HepG2 (cell line): ENCODE measurements around the gene ZNF618. TPM values are rescaled to one million over a fixed set of nuclear protein-coding genes. Genes with fewer than 3 reads are reported as not detected.
A peak's percentile ranks its signal among the peaks of the same experiment; 100 is the strongest.

Experiments used
- ADNP ChIP-seq: sonication (generic); formaldehyde crosslinking; IDR thresholded peaks from 2 replicates; pipeline ENCODE4 v1.4.0; 2020; ENCODE audit warnings: missing genetic modification reagents
- AKAP8 ChIP-seq: sonication (generic); formaldehyde crosslinking; IDR thresholded peaks from 2 replicates; pipeline ENCODE4 v1.5.1; 2020; ENCODE audit warnings: mild to moderate bottlenecking, missing genetic modification reagents
- CBX1 ChIP-seq: IDR thresholded peaks from one replicate; pipeline ENCODE4 v1.6.1; 2016; ENCODE audit warnings: antibody characterized with exemption, low read depth
- CBX5 ChIP-seq: sonication (generic); formaldehyde crosslinking; IDR thresholded peaks from 2 replicates; pipeline ENCODE4 v1.4.0; 2020; ENCODE audit warnings: missing genetic modification reagents, borderline replicate concordance
- ETV6 ChIP-seq: sonication (generic); formaldehyde crosslinking; conservative IDR thresholded peaks from 2 replicates; pipeline ENCODE4 v1.4.0; 2020; ENCODE audit warnings: missing genetic modification reagents
- GPN1 ChIP-seq: sonication (generic); formaldehyde crosslinking; IDR thresholded peaks from 2 replicates; pipeline ENCODE4 v1.5.1; 2020; ENCODE audit warnings: missing genetic modification reagents, borderline replicate concordance
- HOXD1 ChIP-seq: sonication (generic); formaldehyde crosslinking; IDR thresholded peaks from 2 replicates; pipeline ENCODE4 v1.5.0; 2020; ENCODE audit warnings: missing genetic modification reagents
- NBN ChIP-seq: fragments of 450-650 bp; conservative IDR thresholded peaks from 2 replicates; pipeline ENCODE4 v1.6.1; 2017
- NR1H2 ChIP-seq: sonication (generic); formaldehyde crosslinking; IDR thresholded peaks from 2 replicates; pipeline ENCODE4 v1.8.1; 2022; ENCODE audit warnings: low read depth, missing genetic modification reagents, borderline replicate concordance
- RARG ChIP-seq: sonication (generic); formaldehyde crosslinking; IDR thresholded peaks from 2 replicates; pipeline ENCODE4 v1.4.0; 2020; ENCODE audit warnings: low read depth, mild to moderate bottlenecking, missing genetic modification reagents
- RORA ChIP-seq: sonication (generic); formaldehyde crosslinking; IDR thresholded peaks from 2 replicates; pipeline ENCODE4 v1.5.0; 2020; ENCODE audit warnings: mild to moderate bottlenecking, missing genetic modification reagents, moderate library complexity
- ZBTB8A ChIP-seq: sonication (generic); formaldehyde crosslinking; IDR thresholded peaks from 2 replicates; pipeline ENCODE4 v1.4.0; 2020; ENCODE audit warnings: mild to moderate bottlenecking, low read depth, missing genetic modification reagents, borderline replicate concordance
- ZNF468 ChIP-seq: sonication (generic); formaldehyde crosslinking; IDR thresholded peaks from 2 replicates; pipeline ENCODE4 v1.8.0; 2022; ENCODE audit warnings: mild to moderate bottlenecking, moderate library complexity, missing genetic modification reagents
- ZNF607 ChIP-seq: sonication (generic); formaldehyde crosslinking; IDR thresholded peaks from 2 replicates; pipeline ENCODE4 v1.5.1; 2020; ENCODE audit warnings: missing genetic modification reagents, mild to moderate bottlenecking, borderline replicate concordance
- ZNF670 ChIP-seq: sonication (generic); formaldehyde crosslinking; IDR thresholded peaks from 2 replicates; pipeline ENCODE4 v1.8.0; 2022; ENCODE audit warnings: mild to moderate bottlenecking, missing genetic modification reagents, borderline replicate concordance
- ZNF747 ChIP-seq: sonication (generic); formaldehyde crosslinking; IDR thresholded peaks from 2 replicates; pipeline ENCODE4 v1.8.1; 2023; ENCODE audit warnings: missing genetic modification reagents, mild to moderate bottlenecking, borderline replicate concordance
- ZSCAN29 ChIP-seq: sonication (generic); formaldehyde crosslinking; conservative IDR thresholded peaks from 2 replicates; pipeline ENCODE4 v1.4.0; 2020; ENCODE audit warnings: mild to moderate bottlenecking, missing genetic modification reagents
- polyA plus RNA-seq, 8 experiments: library from polyadenylated mRNA; depleted of rRNA in 3 of 8; stranded (reverse) in 7 of 8; unstranded in 1 of 8; fragments of >200 nt; fragmentation: Illumina TruSeq in 4 of 8; extraction: Trizol in 4 of 8; gene quantifications; 2 replicates each; pipeline versions ENCODE4 v1.2.1 to v1.2.3, GENCODE V29; 2011 to 2016; ENCODE audit warnings: low read depth in 4 of 8, missing spikeins in 1 of 8, mixed read lengths in 1 of 8; ENCODE audit not compliant: insufficient read depth in 1 of 8
- total RNA-seq, 5 experiments: library from RNA; depleted of rRNA; stranded (reverse); fragments of >200 nt; fragmentation: Illumina TruSeq; extraction: Trizol; gene quantifications; 2 replicates each; pipeline ENCODE4 v1.2.3, GENCODE V29; 2016; ENCODE audit warnings: low read depth in 1 of 5
- TF ChIP-seq, protein P1 (sequence below): sonication (generic); formaldehyde crosslinking; IDR thresholded peaks from 2 replicates; pipeline ENCODE4 v1.4.0; 2020; ENCODE audit warnings: missing genetic modification reagents, borderline replicate concordance
- TF ChIP-seq, protein P2 (sequence below): sonication (generic); formaldehyde crosslinking; IDR thresholded peaks from 2 replicates; pipeline ENCODE4 v1.4.0; 2020; ENCODE audit warnings: missing genetic modification reagents
- TF ChIP-seq, protein P3 (sequence below): sonication (generic); formaldehyde crosslinking; IDR thresholded peaks from 2 replicates; pipeline ENCODE4 v1.9.0; 2021; ENCODE audit warnings: missing genetic modification reagents, borderline replicate concordance
- TF ChIP-seq, protein P4 (sequence below): sonication (generic); formaldehyde crosslinking; IDR thresholded peaks from 2 replicates; pipeline ENCODE4 v1.4.0; 2020; ENCODE audit warnings: missing genetic modification reagents

ZNF618 gene
- total and polyA plus RNA-seq, 2 of the 13 experiments (the other 11 are each of a cell fraction or from before 2014, with no cell fraction given), result 0.07 TPM

DNA sequence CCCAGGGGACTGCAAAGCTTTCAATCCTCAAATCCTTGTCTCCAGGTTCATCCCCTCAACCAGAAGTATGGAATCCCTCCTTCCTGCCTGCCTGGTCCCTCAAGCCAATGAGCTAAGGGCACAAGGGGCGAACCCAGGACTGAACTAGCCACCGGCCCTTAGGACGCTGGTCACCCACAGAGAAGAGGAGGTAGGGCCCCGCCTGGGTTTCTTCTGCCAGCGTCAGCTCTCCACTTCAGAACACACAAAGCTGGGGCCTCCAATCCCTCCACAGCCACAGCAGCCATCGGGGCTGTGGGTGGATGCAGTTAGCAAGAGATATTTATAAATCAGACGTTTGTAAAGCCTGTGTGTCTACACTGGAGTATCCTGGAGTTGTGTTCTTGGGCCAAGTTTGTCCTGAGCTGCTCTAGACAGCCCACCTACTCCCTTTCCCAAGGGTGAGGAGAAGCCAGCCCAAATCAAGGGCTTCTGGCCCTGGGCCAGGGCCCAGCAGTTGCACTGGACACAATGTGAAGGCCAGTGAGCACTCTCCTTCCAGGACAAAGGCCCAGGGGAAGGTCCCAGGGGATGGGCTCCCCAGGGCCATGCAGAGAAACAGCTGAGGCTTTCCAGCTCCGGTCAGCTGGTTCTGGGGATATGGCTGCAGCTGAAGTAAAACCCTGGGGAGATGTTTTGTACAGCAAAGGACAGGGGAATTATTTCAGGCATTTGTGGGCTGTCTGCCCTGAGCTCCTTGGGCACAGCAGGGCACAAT is 183.1 kb downstream of the ZNF618 start (continued):
- TF ChIP-seq, protein P1, sequence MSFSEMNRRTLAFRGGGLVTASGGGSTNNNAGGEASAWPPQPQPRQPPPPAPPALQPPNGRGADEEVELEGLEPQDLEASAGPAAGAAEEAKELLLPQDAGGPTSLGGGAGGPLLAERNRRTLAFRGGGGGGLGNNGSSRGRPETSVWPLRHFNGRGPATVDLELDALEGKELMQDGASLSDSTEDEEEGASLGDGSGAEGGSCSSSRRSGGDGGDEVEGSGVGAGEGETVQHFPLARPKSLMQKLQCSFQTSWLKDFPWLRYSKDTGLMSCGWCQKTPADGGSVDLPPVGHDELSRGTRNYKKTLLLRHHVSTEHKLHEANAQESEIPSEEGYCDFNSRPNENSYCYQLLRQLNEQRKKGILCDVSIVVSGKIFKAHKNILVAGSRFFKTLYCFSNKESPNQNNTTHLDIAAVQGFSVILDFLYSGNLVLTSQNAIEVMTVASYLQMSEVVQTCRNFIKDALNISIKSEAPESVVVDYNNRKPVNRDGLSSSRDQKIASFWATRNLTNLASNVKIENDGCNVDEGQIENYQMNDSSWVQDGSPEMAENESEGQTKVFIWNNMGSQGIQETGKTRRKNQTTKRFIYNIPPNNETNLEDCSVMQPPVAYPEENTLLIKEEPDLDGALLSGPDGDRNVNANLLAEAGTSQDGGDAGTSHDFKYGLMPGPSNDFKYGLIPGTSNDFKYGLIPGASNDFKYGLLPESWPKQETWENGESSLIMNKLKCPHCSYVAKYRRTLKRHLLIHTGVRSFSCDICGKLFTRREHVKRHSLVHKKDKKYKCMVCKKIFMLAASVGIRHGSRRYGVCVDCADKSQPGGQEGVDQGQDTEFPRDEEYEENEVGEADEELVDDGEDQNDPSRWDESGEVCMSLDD (CRISPR knock-in tag), result peak; percentile 18; the same call in 1 of the 2 replicates
- TF ChIP-seq GPN1 (CRISPR knock-in tag) (no peak), ETV6 (0 out of 2 replicates have a peak, but pooled peaks have one; percentile 29), NBN (no peak), ZBTB8A (CRISPR knock-in tag) (no peak), ZSCAN29 (CRISPR knock-in tag) (0 out of 2 replicates have a peak, but pooled peaks have one; percentile 53), ZNF670 (0 out of 2 replicates have a peak, but pooled peaks have one; percentile 60), CBX1 (no peak), RARG (CRISPR knock-in tag) (no peak), ZNF747 (CRISPR knock-in tag) (peak; percentile 39; the same call in 1 of the 2 replicates), CBX5 (CRISPR knock-in tag) (no peak), ADNP (CRISPR knock-in tag) (no peak), AKAP8 (CRISPR knock-in tag) (peak; percentile 87), ZNF468 (CRISPR knock-in tag) (0 out of 2 replicates have a peak, but pooled peaks have one; percentile 53), ZNF607 (CRISPR knock-in tag) (no peak), RORA (CRISPR knock-in tag) (no peak), HOXD1 (no peak), NR1H2 (CRISPR knock-in tag) (no peak)
- TF ChIP-seq, protein P2, sequence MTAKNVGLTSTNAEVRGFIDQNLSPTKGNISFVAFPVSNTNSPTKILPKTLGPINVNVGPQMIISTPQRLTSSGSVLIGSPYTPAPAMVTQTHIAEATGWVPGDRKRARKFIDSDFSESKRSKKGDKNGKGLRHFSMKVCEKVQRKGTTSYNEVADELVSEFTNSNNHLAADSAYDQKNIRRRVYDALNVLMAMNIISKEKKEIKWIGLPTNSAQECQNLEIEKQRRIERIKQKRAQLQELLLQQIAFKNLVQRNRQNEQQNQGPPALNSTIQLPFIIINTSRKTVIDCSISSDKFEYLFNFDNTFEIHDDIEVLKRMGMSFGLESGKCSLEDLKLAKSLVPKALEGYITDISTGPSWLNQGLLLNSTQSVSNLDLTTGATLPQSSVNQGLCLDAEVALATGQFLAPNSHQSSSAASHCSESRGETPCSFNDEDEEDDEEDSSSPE (CRISPR knock-in tag), result peak; percentile 10; the same call in 1 of the 2 replicates
- TF ChIP-seq, protein P3, sequence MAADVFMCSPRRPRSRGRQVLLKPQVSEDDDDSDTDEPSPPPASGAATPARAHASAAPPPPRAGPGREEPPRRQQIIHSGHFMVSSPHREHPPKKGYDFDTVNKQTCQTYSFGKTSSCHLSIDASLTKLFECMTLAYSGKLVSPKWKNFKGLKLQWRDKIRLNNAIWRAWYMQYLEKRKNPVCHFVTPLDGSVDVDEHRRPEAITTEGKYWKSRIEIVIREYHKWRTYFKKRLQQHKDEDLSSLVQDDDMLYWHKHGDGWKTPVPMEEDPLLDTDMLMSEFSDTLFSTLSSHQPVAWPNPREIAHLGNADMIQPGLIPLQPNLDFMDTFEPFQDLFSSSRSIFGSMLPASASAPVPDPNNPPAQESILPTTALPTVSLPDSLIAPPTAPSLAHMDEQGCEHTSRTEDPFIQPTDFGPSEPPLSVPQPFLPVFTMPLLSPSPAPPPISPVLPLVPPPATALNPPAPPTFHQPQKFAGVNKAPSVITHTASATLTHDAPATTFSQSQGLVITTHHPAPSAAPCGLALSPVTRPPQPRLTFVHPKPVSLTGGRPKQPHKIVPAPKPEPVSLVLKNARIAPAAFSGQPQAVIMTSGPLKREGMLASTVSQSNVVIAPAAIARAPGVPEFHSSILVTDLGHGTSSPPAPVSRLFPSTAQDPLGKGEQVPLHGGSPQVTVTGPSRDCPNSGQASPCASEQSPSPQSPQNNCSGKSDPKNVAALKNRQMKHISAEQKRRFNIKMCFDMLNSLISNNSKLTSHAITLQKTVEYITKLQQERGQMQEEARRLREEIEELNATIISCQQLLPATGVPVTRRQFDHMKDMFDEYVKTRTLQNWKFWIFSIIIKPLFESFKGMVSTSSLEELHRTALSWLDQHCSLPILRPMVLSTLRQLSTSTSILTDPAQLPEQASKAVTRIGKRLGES, result no peak
- TF ChIP-seq, protein P4, sequence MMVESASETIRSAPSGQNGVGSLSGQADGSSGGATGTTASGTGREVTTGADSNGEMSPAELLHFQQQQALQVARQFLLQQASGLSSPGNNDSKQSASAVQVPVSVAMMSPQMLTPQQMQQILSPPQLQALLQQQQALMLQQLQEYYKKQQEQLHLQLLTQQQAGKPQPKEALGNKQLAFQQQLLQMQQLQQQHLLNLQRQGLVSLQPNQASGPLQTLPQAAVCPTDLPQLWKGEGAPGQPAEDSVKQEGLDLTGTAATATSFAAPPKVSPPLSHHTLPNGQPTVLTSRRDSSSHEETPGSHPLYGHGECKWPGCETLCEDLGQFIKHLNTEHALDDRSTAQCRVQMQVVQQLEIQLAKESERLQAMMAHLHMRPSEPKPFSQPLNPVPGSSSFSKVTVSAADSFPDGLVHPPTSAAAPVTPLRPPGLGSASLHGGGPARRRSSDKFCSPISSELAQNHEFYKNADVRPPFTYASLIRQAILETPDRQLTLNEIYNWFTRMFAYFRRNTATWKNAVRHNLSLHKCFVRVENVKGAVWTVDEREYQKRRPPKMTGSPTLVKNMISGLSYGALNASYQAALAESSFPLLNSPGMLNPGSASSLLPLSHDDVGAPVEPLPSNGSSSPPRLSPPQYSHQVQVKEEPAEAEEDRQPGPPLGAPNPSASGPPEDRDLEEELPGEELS (CRISPR knock-in tag), result no peak; the same call in 1 of the 2 replicates
